Lower leg skin (tissue), 4 donors: Measurements from ENCODE around the gene ZCCHC2. TPM values are rescaled to one million over a fixed set of nuclear protein-coding genes. Genes with fewer than 3 reads are reported as not detected.

Source experiments
- DNase-seq, 2 donors: peaks; one replicate each; pipeline ENCODE4 v3.0.0-alpha.2; 2019; ENCODE audit warnings: low spot score in 2 of 2
- H3K4me3 ChIP-seq: fragments of 200-600 bp; sonication (generic); 2 replicates; pipeline ENCODE4 v1.5.1; 2017; ENCODE audit warnings: mild to moderate bottlenecking, low read depth; ENCODE audit not compliant: poor library complexity, severe bottlenecking
- POLR2A ChIP-seq, 2 donors: fragments of 450-650 bp; IDR thresholded peaks; one replicate each; pipeline ENCODE4 v1.6.1; 2016 to 2017; ENCODE audit warnings: antibody characterized with exemption in 2 of 2, mild to moderate bottlenecking in 1 of 2, moderate library complexity in 1 of 2
- WGBS, 2 donors: methylation state at CpG; one replicate each; pipeline ENCODE4 v1.1.5; 2018; 5-methylcytosine and 5-hydroxymethylcytosine counted together
- intact Hi-C: fragments of 100-400 bp; cut with DNase I; formaldehyde crosslinking; loops from one replicate; pipeline ENCODE4 v1.15.0; 2023; ENCODE audit warnings: low total_unique reads
- total RNA-seq, 4 donors: library from RNA; depleted of rRNA; stranded (reverse); fragments of >200 nt; gene quantifications; one replicate each; pipeline ENCODE4 v1.1.0, GENCODE V29; 2016
- TF ChIP-seq, protein P1 (sequence below), 3 donors: fragments of 450-650 bp; IDR thresholded peaks; one replicate each; pipeline ENCODE4 v1.5.1; 2016; ENCODE audit warnings: antibody characterized with exemption in 3 of 3, mild to moderate bottlenecking in 3 of 3, moderate library complexity in 2 of 3

The ZCCHC2 gene
- total RNA-seq, 4 donors from 2014 or later, result 23.0 to 34.1 (median 27.8) TPM

GRCh38 chr18:62486290-62486964 lies 36.4 kb upstream of the ZCCHC2 start:
- peak in 1 of 2 donors; percentile 27 for DNase-seq
- TF ChIP-seq, protein P1, sequence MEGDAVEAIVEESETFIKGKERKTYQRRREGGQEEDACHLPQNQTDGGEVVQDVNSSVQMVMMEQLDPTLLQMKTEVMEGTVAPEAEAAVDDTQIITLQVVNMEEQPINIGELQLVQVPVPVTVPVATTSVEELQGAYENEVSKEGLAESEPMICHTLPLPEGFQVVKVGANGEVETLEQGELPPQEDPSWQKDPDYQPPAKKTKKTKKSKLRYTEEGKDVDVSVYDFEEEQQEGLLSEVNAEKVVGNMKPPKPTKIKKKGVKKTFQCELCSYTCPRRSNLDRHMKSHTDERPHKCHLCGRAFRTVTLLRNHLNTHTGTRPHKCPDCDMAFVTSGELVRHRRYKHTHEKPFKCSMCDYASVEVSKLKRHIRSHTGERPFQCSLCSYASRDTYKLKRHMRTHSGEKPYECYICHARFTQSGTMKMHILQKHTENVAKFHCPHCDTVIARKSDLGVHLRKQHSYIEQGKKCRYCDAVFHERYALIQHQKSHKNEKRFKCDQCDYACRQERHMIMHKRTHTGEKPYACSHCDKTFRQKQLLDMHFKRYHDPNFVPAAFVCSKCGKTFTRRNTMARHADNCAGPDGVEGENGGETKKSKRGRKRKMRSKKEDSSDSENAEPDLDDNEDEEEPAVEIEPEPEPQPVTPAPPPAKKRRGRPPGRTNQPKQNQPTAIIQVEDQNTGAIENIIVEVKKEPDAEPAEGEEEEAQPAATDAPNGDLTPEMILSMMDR (IDR thresholded peaks at IDR 0.05), result no peak
- TF ChIP-seq POLR2A (IDR thresholded peaks at IDR 0.05), result no peak
- 53 to 64% methylated on average over 4 of the region's 4 CpGs for WGBS, 2 donors
- H3K4me3 ChIP-seq, result no peak overlapping the region
- intact Hi-C loops, result no loop called here

- intact Hi-C loops, result no loop called here
- TF ChIP-seq POLR2A (IDR thresholded peaks at IDR 0.05), result no peak
- TF ChIP-seq, protein P1 (IDR thresholded peaks at IDR 0.05), result no peak
- 91 to 93% methylated on average over 5 of the region's 5 CpGs for WGBS, 2 donors
- DNase-seq, result no peak
- no peak overlapping the region for H3K4me3 ChIP-seq
Observed at GRCh38 chr18:62487161-62487560, 35.7 kb upstream of the ZCCHC2 start.

DNA sequence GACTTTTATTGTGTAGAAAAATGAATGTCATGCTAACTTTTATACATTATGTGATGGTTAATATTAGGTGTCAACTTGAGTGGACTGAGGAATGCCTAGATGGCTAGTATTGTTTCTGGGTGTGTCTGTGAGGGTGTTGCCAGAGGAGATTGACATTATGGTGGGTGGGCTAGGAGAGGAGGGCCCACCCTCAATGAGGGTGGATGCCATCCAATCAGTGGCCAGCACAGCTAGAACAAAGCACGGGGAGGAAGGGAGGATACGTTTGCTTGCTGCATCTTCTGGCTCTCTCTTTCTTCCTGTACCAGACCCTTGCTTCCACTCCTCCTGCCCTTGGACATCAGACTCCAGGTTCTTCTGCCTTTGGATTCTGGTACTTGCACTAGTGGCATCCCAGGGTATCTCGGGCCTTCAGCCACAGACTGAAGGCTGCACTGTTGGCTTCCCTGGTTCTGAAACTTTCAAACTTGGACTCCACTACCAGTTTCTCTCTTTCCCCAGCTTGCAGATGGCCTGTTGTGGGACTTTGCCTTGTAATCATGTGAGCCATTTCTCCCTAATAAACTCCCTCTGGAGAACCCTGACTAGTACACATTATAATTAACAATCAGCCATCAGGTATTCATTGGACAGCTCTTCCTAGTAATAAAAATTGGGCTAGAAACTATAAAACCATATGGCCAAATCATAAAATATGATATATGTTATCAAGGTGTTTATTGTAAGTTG lies 31.7 kb upstream of the ZCCHC2 start:
- 66 to 72% methylated on average over 3 of the region's 3 CpGs for WGBS, 2 donors
- intact Hi-C loops, result no loop called here
- H3K4me3 ChIP-seq, result no peak overlapping the region
- DNase-seq, result no peak
- TF ChIP-seq, protein P1 (IDR thresholded peaks at IDR 0.05), result no peak
- no peak for TF ChIP-seq POLR2A (IDR thresholded peaks at IDR 0.05)

DNA sequence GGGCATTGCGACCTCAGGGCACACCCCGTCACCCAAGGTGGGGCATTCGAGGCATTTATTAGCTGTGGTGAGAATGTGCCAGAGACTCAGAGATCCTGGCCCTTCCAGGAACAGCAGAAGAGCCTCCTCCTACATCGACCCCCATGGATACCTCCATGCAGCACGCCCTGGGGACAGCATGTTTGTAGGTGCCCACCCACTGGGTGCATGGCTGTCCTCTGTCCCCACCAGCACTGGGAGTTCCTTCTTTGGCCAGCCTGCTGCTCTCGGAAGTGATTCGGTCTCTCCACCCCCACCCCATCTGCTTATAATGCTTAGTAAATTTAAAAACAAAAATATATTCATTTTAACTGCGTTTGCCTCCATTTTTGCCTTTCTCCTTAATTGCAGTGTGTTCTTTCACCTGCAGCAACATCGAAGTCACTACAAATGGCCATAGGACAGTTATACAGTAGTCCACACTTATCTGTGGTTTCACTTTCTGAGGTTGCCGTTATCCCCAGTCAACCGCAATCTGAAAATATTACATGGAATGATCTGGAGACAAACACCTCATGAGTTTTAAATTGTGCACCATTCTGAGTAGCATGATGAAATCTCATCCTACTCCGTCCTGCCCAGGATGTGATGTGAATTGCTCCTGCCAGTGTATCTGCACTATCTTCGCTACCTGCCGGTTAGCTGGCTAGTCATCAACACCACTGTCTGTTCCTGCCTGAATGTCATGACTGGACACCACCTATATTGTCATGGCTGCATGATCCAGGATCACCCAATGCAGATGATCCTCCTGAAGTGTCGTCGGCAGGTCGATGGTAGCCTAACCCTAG lies 29.6 kb upstream of the ZCCHC2 start:
- TF ChIP-seq, protein P1 (IDR thresholded peaks at IDR 0.05), result no peak
- no peak for TF ChIP-seq POLR2A (IDR thresholded peaks at IDR 0.05)
- 87 to 93% methylated on average over 17 of the region's 17 CpGs for WGBS, 2 donors
- DNase-seq, result no peak
- no peak overlapping the region for H3K4me3 ChIP-seq
- intact Hi-C loops, result no loop called here

DNA sequence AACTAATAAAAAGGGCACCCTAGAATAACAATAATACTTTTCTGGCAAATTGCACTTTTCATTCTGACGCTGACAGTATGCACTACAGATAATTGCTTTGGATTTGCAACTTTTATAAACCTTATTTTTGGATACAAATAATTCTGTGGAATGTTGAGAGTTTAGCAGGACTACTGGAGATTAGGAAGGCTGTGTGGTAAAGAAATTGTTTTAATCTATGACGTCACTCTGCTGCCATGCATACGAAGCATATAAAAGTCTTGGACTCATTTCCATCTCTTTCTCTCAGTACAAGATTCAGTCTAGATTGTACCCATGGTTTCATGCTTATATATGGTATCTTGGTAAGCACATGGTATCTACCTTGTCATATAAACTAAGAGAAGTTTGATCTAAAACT lies 28.1 kb upstream of the ZCCHC2 start:
- TF ChIP-seq, protein P1 (IDR thresholded peaks at IDR 0.05), result no peak
- TF ChIP-seq POLR2A (IDR thresholded peaks at IDR 0.05), result no peak
- 32 to 39% methylated on average over 3 of the region's 3 CpGs for WGBS, 2 donors
- no peak overlapping the region for H3K4me3 ChIP-seq
- intact Hi-C loops, result no loop called here
- no peak for DNase-seq
